ENCODE measurements around the gene ZNRF1. TPM values are rescaled to one million over a fixed set of nuclear protein-coding genes. Genes with fewer than 3 reads are reported as not detected.

The ZNRF1 gene
- total RNA-seq, 4 donors from 2014 or later: 14.1 to 37.4 (median 19.4) TPM

GRCh38 chr16:75029854-75030253 is 31.0 kb downstream of the ZNRF1 start:
- intact Hi-C loops (cut with DNase I; ENCODE audit: low total_unique reads): no loop called here
- Histone ChIP-seq H3K4me1 (peaks cover 0 to 4% of the 10 kb centered on the region in 2 donors), H3K27ac (no peak overlapping the region), H3K27me3 (no peaks in the 10 kb centered on the region), H3K9me3 (no peaks in the 10 kb centered on the region), H3K4me3 (no peak overlapping the region), H3K36me3 (no peaks in the 10 kb centered on the region)
- TF ChIP-seq POLR2A (IDR thresholded peaks at IDR 0.05) (no peak), CTCF (IDR thresholded peaks at IDR 0.05) (no peak)
- DNase-seq: no peak

GRCh38 chr16:75032655-75033054 is 33.8 kb downstream of the ZNRF1 start:
- TF ChIP-seq CTCF (IDR thresholded peaks at IDR 0.05): no peak
- TF ChIP-seq POLR2A (IDR thresholded peaks at IDR 0.05): no peak
- DNase-seq: no peak
- intact Hi-C loops (cut with DNase I; ENCODE audit: low total_unique reads): no loop called here
- Histone ChIP-seq H3K4me3 (no peak overlapping the region), H3K36me3 (no peaks in the 10 kb centered on the region), H3K9me3 (peaks cover 0 to 5% of the 10 kb centered on the region in 2 donors), H3K27ac (no peak overlapping the region), H3K27me3 (no peaks in the 10 kb centered on the region), H3K4me1 (no peaks in the 10 kb centered on the region)

GRCh38 chr16:75035410-75035968 is 36.7 kb downstream of the ZNRF1 start:
- H3K27ac ChIP-seq: no peak overlapping the region
- no peaks in the 10 kb centered on the region for H3K27me3 ChIP-seq
- peaks cover 0 to 8% of the 10 kb centered on the region in 2 donors for H3K9me3 ChIP-seq
- TF ChIP-seq POLR2A (IDR thresholded peaks at IDR 0.05) (no peak), CTCF (IDR thresholded peaks at IDR 0.05) (no peak)
- no peak for DNase-seq
- no peaks in the 10 kb centered on the region for H3K36me3 ChIP-seq
- no peak overlapping the region for H3K4me3 ChIP-seq
- no peaks in the 10 kb centered on the region for H3K4me1 ChIP-seq
- intact Hi-C loops (cut with DNase I; ENCODE audit: low total_unique reads): no loop called here

GRCh38 chr16:75038036-75038858 is 39.4 kb downstream of the ZNRF1 start:
- H3K27ac ChIP-seq: no peak overlapping the region
- intact Hi-C loops (cut with DNase I; ENCODE audit: low total_unique reads): no loop called here

More at GRCh38 chr16:75038036-75038858, 39.4 kb downstream of the ZNRF1 start:
- no peaks in the 10 kb centered on the region for H3K36me3 ChIP-seq
- H3K4me1 ChIP-seq: no peaks in the 10 kb centered on the region
- DNase-seq: no peak
- TF ChIP-seq CTCF (IDR thresholded peaks at IDR 0.05) (no peak), POLR2A (IDR thresholded peaks at IDR 0.05) (no peak)
- peaks cover 0 to 8% of the 10 kb centered on the region in 2 donors for H3K9me3 ChIP-seq
- no peaks in the 10 kb centered on the region for H3K27me3 ChIP-seq
- no peak overlapping the region for H3K4me3 ChIP-seq
